Hematopoietic multipotent progenitor cell treated with erythropoietin and hydrocortisone succinate and interleukin-3 and kit ligand, for 8 days (in vitro differentiated cells): ENCODE results near the gene RBMS3.

ENCODE experiments used
- DNase-seq: peaks from one replicate; pipeline ENCODE4 v3.0.0-alpha.2; 2015

The RBMS3 gene

GRCh38 chr3:29537889-29538609 is 257.2 kb downstream of the RBMS3 start:
- no peak for DNase-seq

- DNase-seq: no peak
Observed at GRCh38 chr3:29538610-29538958, 257.7 kb downstream of the RBMS3 start.

GRCh38 chr3:29540544-29540943 is 259.7 kb downstream of the RBMS3 start:
- no peak for DNase-seq

GRCh38 chr3:29544701-29545363 is 264.0 kb downstream of the RBMS3 start:
- DNase-seq: no peak

- no peak for DNase-seq
Observed at GRCh38 chr3:29545615-29546014, 264.7 kb downstream of the RBMS3 start.

- no peak for DNase-seq
Observed at GRCh38 chr3:29552051-29552450, 271.2 kb downstream of the RBMS3 start.

- no peak for DNase-seq
Observed at GRCh38 chr3:29554566-29554965, 273.7 kb downstream of the RBMS3 start.

- no peak for DNase-seq
Observed at GRCh38 chr3:29555590-29555989, 274.7 kb downstream of the RBMS3 start.

- DNase-seq: no peak
Observed at GRCh38 chr3:29557186-29557585, 276.3 kb downstream of the RBMS3 start.

GRCh38 chr3:29557825-29558224 is 277.0 kb downstream of the RBMS3 start:
- no peak for DNase-seq

GRCh38 chr3:29559741-29560465 is 279.0 kb downstream of the RBMS3 start:
- DNase-seq: no peak

GRCh38 chr3:29561651-29562149 is 280.8 kb downstream of the RBMS3 start:
- no peak for DNase-seq

- no peak for DNase-seq
Observed at GRCh38 chr3:29565236-29565635, 284.4 kb downstream of the RBMS3 start.

GRCh38 chr3:29567501-29567900 is 286.6 kb downstream of the RBMS3 start:
- no peak for DNase-seq

GRCh38 chr3:29568355-29568754 is 287.5 kb downstream of the RBMS3 start:
- no peak for DNase-seq

GRCh38 chr3:29576181-29576580 is 295.3 kb downstream of the RBMS3 start:
- DNase-seq: no peak

- no peak for DNase-seq
Observed at GRCh38 chr3:29576675-29577074, 295.8 kb downstream of the RBMS3 start.

GRCh38 chr3:29577250-29577649 is 296.4 kb downstream of the RBMS3 start:
- no peak for DNase-seq

- DNase-seq: no peak
Observed at GRCh38 chr3:29581311-29581710, 300.4 kb downstream of the RBMS3 start.

- no peak for DNase-seq
Observed at GRCh38 chr3:29582273-29582672, 301.4 kb downstream of the RBMS3 start.

GRCh38 chr3:29583861-29584260 is 303.0 kb downstream of the RBMS3 start:
- no peak for DNase-seq

GRCh38 chr3:29585368-29585767 is 304.5 kb downstream of the RBMS3 start:
- DNase-seq: no peak

GRCh38 chr3:29587340-29587739 is 306.5 kb downstream of the RBMS3 start:
- no peak for DNase-seq

GRCh38 chr3:29590012-29590411 is 309.1 kb downstream of the RBMS3 start:
- DNase-seq: no peak
